CD4-positive, alpha-beta T cell treated with Interferon alpha-2 for 1 hour (primary cell): Measurements from ENCODE around the gene PKD1.

ENCODE experiments used
- DNase-seq, 2 donors: peaks; one replicate each; pipeline ENCODE4 v3.0.0-alpha.2; 2020 to 2022

PKD1 gene

GRCh38 chr16:2167068-2167638 is 31.5 kb upstream of the PKD1 start:
- DNase-seq = no peak

GRCh38 chr16:2166263-2167067 is 30.8 kb upstream of the PKD1 start:
- DNase-seq = no peak

- no peak for DNase-seq
Measured at GRCh38 chr16:2165861-2166260, 30.2 kb upstream of the PKD1 start.

- peak in 1 of 2 donors; percentile 20 for DNase-seq
Measured at GRCh38 chr16:2163211-2163881, 27.6 kb upstream of the PKD1 start.

GRCh38 chr16:2162676-2163118 is 27.0 kb upstream of the PKD1 start:
- DNase-seq = no peak

GRCh38 chr16:2161911-2162310 is 26.2 kb upstream of the PKD1 start:
- no peak for DNase-seq

GRCh38 chr16:2160915-2161551 is 25.3 kb upstream of the PKD1 start:
- DNase-seq = no peak

GRCh38 chr16:2159175-2159838 is 23.6 kb upstream of the PKD1 start:
- DNase-seq = no peak

GRCh38 chr16:2158262-2158638 is 22.6 kb upstream of the PKD1 start:
- DNase-seq = no peak

GRCh38 chr16:2157480-2158261 is 22.0 kb upstream of the PKD1 start:
- DNase-seq = no peak

GRCh38 chr16:2156849-2157224 is 21.1 kb upstream of the PKD1 start:
- DNase-seq = no peak

GRCh38 chr16:2155977-2156848 is 20.5 kb upstream of the PKD1 start:
- DNase-seq = no peak

GRCh38 chr16:2155091-2155950 is 19.6 kb upstream of the PKD1 start, which contains the start of gene TRAF7:
TRAF7 (plus strand) TSS chr16:2155782; CDS start chr16:2163921, 8,139 bp downstream.
- DNase-seq = peak; percentile 99 to 100

GRCh38 chr16:2154533-2155090 is 18.9 kb upstream of the PKD1 start:
- no peak for DNase-seq

GRCh38 chr16:2152695-2153506 is 17.2 kb upstream of the PKD1 start:
- no peak for DNase-seq

GRCh38 chr16:2151188-2152091 is 15.7 kb upstream of the PKD1 start:
- DNase-seq = no peak

GRCh38 chr16:2150418-2151187 is 14.9 kb upstream of the PKD1 start:
- no peak for DNase-seq
